Uterus (tissue), 4 donors: Measurements from ENCODE around the gene UBL7. TPM values are rescaled to one million over a fixed set of nuclear protein-coding genes. Genes with fewer than 3 reads are reported as not detected.

Source experiments
- DNase-seq, 2 donors: peaks; one replicate each; pipeline ENCODE4 v3.0.0-alpha.2; 2019 to 2020
- H3K27ac ChIP-seq, 2 donors: fragments of 200-600 bp; sonication (generic); 1 replicate in 1 of 2; 2 replicates in 1 of 2; pipeline ENCODE4 v1.5.1; 2016 to 2018
- H3K27me3 ChIP-seq, 2 donors: fragments of 200-600 bp; sonication (generic); one replicate each; pipeline ENCODE4 v1.5.1; 2018 to 2019; ENCODE audit warnings: control low read depth in 1 of 2
- H3K36me3 ChIP-seq, 2 donors: fragments of 200-600 bp; sonication (generic); one replicate each; pipeline ENCODE4 v1.5.1; 2019; ENCODE audit warnings: control low read depth in 1 of 2
- H3K4me1 ChIP-seq, 2 donors: fragments of 200-600 bp; sonication (generic); one replicate each; pipeline ENCODE4 v1.5.1; 2018 to 2019; ENCODE audit warnings: control low read depth in 1 of 2
- H3K4me3 ChIP-seq, 2 donors: fragments of 200-600 bp; sonication (generic); 1 replicate in 1 of 2; 2 replicates in 1 of 2; pipeline ENCODE4 v1.5.1; 2018 to 2019; ENCODE audit warnings: mild to moderate bottlenecking in 1 of 2
- H3K9me3 ChIP-seq, 2 donors: fragments of 200-600 bp; sonication (generic); one replicate each; pipeline ENCODE4 v1.5.1; 2019; ENCODE audit warnings: control low read depth in 1 of 2
- CTCF ChIP-seq, 4 experiments: fragments of 200-600 bp in 2 of 4; fragments of 450-650 bp in 2 of 4; sonication (generic) in 2 of 4; IDR thresholded peaks; one replicate each; pipeline ENCODE4 v1.5.1; 2016 to 2019; ENCODE audit warnings: antibody characterized with exemption in 4 of 4, mild to moderate bottlenecking in 2 of 4, moderate library complexity in 1 of 4
- POLR2A ChIP-seq, 2 donors: fragments of 450-650 bp; IDR thresholded peaks; one replicate each; pipeline ENCODE4 v1.6.1; 2016; ENCODE audit warnings: antibody characterized with exemption in 2 of 2, mild to moderate bottlenecking in 1 of 2, moderate library complexity in 1 of 2
- intact Hi-C: fragments of 100-400 bp; cut with DNase I; formaldehyde crosslinking; loops from one replicate; pipeline ENCODE4 v1.15.1; 2023; ENCODE audit warnings: low total_unique reads
- total RNA-seq, 4 donors: library from RNA; depleted of rRNA in 3 of 4; stranded (reverse); fragments of >200 nt in 3 of 4; gene quantifications; one replicate each; pipeline versions ENCODE4 v1.1.0 to v1.2.4, GENCODE V29; 2014 to 2023
- donor health status: DM: yes; HTN: yes; CAD: no.

Gene UBL7, protein sequence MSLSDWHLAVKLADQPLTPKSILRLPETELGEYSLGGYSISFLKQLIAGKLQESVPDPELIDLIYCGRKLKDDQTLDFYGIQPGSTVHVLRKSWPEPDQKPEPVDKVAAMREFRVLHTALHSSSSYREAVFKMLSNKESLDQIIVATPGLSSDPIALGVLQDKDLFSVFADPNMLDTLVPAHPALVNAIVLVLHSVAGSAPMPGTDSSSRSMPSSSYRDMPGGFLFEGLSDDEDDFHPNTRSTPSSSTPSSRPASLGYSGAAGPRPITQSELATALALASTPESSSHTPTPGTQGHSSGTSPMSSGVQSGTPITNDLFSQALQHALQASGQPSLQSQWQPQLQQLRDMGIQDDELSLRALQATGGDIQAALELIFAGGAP
- total RNA-seq = 10 to 100 TPM; 15.4 to 60.6 (median 35.7) TPM

- TF ChIP-seq POLR2A (IDR thresholded peaks at IDR 0.05) (peak; percentile 77 to 86), CTCF (IDR thresholded peaks at IDR 0.05) (peak; percentile 5 to 38 (median 23))
- intact Hi-C loops = no loop called here
These were observed at the start of gene UBL7 for GRCh38 chr15:74460871-74461846. Gene UBL7 (minus strand): TSS chr15:74461160. CDS start chr15:74458867, 2,293 bp downstream.

DNA sequence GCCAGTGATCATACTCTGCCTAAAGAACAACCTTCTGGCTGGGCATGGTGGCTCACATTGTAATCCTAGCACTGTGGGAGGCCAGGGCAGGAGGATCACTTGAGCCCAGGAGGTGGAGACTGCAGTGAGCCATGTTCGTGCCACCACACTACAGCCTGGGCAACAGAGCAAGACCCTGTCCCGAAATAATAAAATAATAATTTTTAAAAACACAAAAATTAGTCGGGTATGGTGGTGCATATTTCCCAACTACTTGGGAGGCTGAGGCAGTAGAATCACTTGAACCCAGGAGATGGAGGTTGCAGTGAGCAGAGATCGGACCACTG is 45.5 kb upstream of the UBL7 start:
- Histone ChIP-seq H3K36me3 (no peaks in the 10 kb centered on the region), H3K4me1 (no peaks in the 10 kb centered on the region), H3K27ac (no peak overlapping the region), H3K27me3 (no peaks in the 10 kb centered on the region), H3K4me3 (no peak overlapping the region), H3K9me3 (no peaks in the 10 kb centered on the region)
- intact Hi-C loops = no loop called here
- DNase-seq = no peak
- TF ChIP-seq POLR2A (IDR thresholded peaks at IDR 0.05) (no peak), CTCF (IDR thresholded peaks at IDR 0.05) (no peak)

More at GRCh38 chr15:74460871-74461846, at the start of gene UBL7:
- H3K36me3 ChIP-seq = no peaks in the 10 kb centered on the region
- H3K27me3 ChIP-seq = no peaks in the 10 kb centered on the region
- H3K27ac ChIP-seq = peak within 1 kb of the TSS; percentile 68 to 86
- peak; percentile 95 to 96 for DNase-seq
- H3K4me3 ChIP-seq = peak within 1 kb of the TSS; percentile 56 to 64
- H3K9me3 ChIP-seq = no peaks in the 10 kb centered on the region
- H3K4me1 ChIP-seq = peaks cover 0 to 8% of the 10 kb centered on the region in 2 donors

DNA sequence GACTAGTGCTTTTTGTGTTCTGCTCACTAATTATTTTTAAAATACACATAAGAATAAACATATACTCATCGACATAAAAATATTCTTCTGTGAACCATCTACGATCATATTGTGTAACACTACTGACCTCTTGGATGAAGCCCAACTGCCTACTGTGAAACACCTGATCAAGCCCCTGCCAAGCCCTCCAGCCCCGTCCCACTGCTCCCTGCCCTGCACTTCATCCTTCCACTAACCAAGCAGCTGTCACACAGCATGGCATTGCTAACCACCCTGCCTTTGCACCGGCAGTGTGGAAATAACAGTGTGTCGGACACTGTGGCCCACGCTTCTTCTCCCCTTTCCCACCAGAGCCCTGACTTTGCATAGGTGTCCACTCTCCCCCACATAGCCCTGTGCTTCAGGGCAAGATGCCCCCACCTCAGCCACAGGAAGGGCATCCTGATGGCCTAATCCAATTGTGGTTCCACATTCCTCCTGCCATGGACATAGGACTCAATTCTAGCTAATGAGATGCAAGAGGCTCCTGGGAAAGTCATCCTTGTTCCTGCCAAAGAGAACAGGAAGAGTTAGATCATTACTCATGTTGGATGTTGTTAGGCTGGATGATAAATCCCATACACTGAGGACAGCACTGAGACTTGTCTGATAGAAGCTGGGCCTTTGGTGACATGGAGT is 45.0 kb upstream of the UBL7 start:
- Histone ChIP-seq H3K4me3 (no peak overlapping the region), H3K9me3 (no peaks in the 10 kb centered on the region), H3K27me3 (no peaks in the 10 kb centered on the region), H3K4me1 (no peaks in the 10 kb centered on the region), H3K27ac (no peak overlapping the region), H3K36me3 (no peaks in the 10 kb centered on the region)
- TF ChIP-seq CTCF (IDR thresholded peaks at IDR 0.05) = no peak
- no peak for TF ChIP-seq POLR2A (IDR thresholded peaks at IDR 0.05)
- DNase-seq = no peak
- intact Hi-C loops = no loop called here

DNA sequence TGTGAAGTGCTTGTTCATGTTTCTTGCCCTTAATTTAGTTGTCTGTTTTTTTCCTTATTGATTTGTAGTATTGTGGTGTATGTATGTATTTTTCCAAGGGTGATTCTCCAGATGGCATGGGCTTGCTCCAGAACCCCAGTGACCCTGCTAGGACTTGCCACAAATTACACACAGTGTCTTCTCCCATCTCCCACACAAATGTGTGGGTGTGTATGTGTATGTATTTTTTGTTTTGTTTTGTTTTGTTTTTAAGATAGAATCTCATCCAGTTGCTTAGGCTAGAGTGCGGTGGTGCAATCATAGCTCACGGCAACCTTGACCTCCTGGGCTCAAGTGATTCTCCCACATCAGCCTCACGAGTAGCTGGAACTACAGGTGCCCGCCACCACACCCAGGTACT is 43.9 kb upstream of the UBL7 start:
- DNase-seq = no peak
- Histone ChIP-seq H3K9me3 (no peaks in the 10 kb centered on the region), H3K27ac (no peak overlapping the region), H3K27me3 (no peaks in the 10 kb centered on the region), H3K4me3 (no peak overlapping the region), H3K36me3 (no peaks in the 10 kb centered on the region), H3K4me1 (no peaks in the 10 kb centered on the region)
- intact Hi-C loops = no loop called here
- TF ChIP-seq CTCF (IDR thresholded peaks at IDR 0.05) = no peak
- TF ChIP-seq POLR2A (IDR thresholded peaks at IDR 0.05) = no peak
